B cell (primary cell): ENCODE results near the gene CCDC85C.

Experiments
- EZH2 ChIP-seq: IDR thresholded peaks from 2 replicates; pipeline ENCODE4 v1.6.1; 2012; ENCODE audit warnings: borderline replicate concordance, low read depth, mild to moderate bottlenecking, moderate library complexity, low read length; ENCODE audit not compliant: insufficient read depth, poor library complexity, severe bottlenecking
- TF ChIP-seq, protein P1 (sequence below): fragments of 200-600 bp; IDR thresholded peaks from one replicate; pipeline ENCODE4 v1.8.0; 2022; ENCODE audit warnings: antibody characterized with exemption, mild to moderate bottlenecking

DNA sequence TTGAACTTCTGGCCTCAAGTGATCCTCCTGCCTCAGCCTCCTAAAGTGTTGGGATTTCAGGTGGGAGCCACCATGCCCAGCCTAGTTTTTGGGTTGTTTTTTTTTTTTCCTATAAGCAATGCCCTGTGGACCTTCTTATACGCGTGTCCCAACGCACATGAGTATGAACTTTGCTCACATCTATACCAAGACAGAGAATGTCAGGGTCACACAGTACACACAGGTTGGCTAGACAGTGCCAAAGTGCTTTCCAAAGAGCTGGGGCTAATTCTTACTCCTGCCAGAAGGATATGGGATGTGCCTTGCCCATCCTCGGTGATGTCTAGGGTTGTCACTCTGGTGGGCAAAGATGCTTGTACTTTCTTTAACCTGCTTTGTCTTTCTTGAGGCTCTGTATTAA is 7.6 kb upstream of the CCDC85C start:
- TF ChIP-seq, protein P1, sequence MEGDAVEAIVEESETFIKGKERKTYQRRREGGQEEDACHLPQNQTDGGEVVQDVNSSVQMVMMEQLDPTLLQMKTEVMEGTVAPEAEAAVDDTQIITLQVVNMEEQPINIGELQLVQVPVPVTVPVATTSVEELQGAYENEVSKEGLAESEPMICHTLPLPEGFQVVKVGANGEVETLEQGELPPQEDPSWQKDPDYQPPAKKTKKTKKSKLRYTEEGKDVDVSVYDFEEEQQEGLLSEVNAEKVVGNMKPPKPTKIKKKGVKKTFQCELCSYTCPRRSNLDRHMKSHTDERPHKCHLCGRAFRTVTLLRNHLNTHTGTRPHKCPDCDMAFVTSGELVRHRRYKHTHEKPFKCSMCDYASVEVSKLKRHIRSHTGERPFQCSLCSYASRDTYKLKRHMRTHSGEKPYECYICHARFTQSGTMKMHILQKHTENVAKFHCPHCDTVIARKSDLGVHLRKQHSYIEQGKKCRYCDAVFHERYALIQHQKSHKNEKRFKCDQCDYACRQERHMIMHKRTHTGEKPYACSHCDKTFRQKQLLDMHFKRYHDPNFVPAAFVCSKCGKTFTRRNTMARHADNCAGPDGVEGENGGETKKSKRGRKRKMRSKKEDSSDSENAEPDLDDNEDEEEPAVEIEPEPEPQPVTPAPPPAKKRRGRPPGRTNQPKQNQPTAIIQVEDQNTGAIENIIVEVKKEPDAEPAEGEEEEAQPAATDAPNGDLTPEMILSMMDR: no peak
- TF ChIP-seq EZH2: no peak
